GM19328 (cell line): ENCODE measurements around the gene MICU2.
"Not testable (repeated sequence)": the region's sequence is repeated elsewhere in the genome, so short reads cannot be mapped to it uniquely, and the experiment has no call there.

ENCODE experiments used
- ATAC-seq: cut with Tn5 transposase; IDR thresholded peaks from one replicate; pipeline ENCODE4 v1.9.1; 2021; ENCODE audit warnings: mild to moderate bottlenecking, moderate library complexity; ENCODE audit not compliant: unreplicated experiment

The MICU2 gene

GRCh38 chr13:21595546-21595822 lies 8.5 kb downstream of the MICU2 start:
- ATAC-seq, result peak; percentile 50

GRCh38 chr13:21594715-21595545 lies 9.0 kb downstream of the MICU2 start:
- peak; percentile 46 for ATAC-seq

DNA sequence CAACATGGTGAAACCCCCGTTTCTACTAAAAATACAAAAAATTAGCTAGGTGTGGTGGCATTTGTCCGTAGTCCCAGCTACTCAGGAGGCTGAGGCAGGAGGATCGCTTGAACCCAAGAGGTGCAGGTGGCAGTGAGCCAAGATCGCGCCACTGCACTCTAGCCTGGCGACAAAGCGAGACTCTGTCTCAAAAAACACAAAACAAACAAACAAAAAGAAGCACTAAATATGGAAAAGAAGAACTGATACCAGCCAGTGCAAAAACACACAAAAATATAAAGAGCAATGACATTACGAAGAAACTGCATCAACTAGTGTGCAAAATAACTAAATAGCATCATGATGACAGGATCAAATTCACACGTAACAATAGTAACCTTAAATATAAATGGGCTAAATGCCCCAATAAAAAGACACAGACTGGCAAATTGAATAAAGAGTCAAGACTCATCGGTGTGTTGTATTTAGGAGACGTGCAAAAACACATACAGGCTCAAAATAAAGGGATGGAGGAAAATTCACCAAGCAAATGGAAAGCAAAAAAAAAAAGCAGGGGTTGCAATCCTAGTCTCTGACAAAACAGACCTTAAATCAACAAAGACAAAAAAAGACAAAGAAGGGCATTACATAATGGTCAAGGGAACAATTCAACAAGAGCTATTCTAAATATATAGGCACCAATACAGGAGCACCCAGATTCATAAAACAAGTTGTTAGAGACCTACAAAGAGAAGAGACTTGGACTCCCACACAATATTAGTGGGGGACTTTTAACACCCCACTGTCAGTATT lies 13.1 kb downstream of the MICU2 start:
- not testable (repeated sequence) for ATAC-seq

DNA sequence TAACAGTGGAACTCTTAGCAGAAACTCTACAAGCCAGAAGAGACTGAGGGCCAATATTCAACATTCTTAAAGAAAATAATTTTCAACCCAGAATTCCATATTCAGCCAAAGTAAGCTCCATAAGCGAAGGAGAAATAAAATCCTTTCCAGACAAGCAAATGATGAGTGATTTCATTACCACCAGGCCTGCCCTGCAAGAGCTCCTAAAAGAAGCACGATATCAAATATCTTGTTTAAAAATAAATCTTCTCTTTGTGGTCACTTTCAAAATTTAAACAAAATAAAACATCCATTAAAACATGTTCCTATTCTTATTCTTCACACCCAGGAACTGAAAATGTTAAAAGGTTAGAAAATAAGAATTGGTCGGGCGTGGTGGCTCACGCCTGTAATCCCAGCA lies 13.7 kb downstream of the MICU2 start:
- no peak for ATAC-seq

GRCh38 chr13:21589510-21589909 lies 14.5 kb downstream of the MICU2 start:
- not testable (repeated sequence) for ATAC-seq

GRCh38 chr13:21588411-21588810 lies 15.6 kb downstream of the MICU2 start:
- ATAC-seq, result not testable (repeated sequence)

DNA sequence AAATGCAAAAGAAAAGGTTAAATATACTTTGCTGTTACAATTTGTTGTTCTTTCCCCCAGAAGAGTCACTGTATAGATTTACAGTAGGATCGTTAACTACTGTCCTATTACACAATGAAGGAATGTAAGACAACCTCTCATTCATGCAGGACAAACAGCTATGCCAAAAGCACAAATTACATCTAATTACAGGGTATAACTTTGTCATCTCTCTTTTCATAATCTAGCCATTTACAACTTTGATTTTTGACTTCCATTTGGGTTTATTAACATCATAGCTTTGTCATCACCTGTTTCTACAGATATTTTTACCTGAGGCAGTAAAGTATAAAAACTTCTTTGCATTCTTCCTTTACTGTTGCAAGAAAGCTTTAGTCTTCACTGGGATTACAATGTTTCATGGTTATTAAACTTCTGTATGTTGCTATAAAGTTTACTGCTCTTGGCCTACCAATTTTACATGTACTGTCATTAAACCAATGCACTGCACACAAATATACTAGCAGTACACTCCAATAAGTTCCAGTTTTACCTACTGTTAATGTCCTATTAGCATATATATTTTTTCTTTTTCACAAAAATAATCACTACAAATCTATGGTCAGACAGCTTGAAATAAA lies 18.9 kb downstream of the MICU2 start:
- ATAC-seq, result no peak

DNA sequence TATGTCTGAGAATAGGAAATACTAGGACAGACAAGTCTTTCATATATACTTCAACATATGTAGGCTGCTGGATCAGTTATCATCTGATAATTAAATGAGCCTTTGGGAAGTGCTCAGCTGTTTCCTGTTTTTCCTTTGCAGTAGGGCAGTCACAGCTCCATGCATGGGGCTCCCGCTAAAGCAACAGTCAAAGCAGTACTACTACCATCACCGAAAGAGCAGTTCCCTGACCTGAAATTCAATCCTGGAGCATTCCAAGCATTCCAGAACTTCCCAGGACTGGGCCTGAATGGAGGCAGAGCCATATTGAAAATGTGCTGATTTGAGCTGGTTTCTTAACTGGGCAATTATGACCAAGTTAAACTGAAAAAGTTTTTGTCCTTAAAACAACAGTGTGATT lies 20.5 kb downstream of the MICU2 start:
- no peak for ATAC-seq

DNA sequence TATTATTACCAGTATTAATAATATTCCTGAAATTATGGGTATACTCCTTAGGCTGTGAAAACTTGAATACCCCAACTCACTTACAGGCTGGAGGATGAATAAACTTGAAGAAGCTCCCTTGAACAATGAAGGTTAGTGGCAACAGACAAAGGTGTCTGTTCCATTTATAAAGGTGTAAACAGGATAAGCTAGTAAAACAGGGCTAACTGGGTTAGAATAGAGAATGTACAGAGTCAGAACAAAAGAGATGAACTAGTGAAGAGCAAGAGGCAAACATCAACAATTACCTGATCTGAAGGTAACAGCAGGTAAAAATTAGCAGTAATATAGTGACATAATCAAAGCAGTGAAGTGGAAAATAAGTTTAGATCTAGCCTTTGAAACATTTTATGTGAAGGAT lies 23.2 kb downstream of the MICU2 start:
- ATAC-seq, result no peak

- peak; percentile 67 for ATAC-seq
Measured at GRCh38 chr13:21579754-21580316, 24.1 kb downstream of the MICU2 start.

- no peak for ATAC-seq
Measured at GRCh38 chr13:21578748-21579147, 25.2 kb downstream of the MICU2 start.

DNA sequence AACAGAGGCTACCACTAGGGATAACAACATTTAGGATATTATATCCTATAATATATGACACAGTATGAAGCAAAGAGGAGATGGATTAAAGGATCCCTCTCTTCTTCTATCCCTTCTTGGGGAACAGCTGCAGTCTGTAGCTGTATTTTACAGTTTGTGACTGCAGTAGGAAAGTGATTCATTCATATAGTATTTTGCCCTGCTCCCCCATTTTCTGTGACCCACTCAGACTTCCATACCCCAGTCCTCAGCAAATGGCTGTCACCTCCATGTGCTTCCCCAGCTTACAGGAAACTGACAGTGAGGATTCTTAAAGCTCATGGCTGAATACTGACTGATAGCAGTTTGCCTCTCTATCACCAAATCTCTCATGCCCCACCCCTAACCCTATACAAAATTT lies 27.5 kb downstream of the MICU2 start:
- ATAC-seq, result no peak

DNA sequence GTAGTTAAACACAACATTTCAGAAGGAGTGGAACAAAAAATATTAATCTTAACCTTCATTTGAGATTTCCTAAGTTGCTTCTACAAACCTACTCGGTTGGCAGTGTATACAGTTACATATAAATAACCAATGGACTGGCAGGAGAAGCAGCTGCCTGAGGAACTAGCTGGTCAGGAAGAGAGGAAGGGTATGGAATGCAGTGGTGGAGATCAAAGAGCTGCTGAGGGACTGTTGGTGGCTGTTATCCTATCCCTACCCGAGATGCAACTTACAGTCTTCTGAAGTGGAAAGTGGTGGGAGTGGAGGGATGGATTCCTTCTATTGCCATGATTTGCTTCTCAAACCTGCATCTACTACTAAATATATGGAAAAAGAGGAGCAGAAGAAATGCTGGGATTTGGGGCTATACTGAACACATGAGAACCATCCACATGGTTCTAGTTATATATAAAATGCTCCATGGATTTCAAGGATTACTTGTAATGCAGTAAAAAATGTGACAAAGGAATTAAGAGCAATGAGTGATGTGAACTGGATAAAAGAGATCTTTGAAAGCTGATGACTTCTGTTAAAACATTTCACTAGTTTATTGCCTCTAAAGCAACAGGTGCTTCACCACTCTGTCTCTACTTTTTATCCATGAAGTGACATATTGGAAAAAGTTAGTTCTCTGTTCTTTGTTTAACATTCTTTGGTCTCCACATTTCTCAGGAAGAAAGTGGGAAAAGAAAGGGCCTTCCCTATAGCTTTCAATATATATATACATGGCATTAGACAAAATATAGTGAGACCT lies 29.9 kb downstream of the MICU2 start:
- no peak for ATAC-seq

GRCh38 chr13:21569686-21570085 lies 34.3 kb downstream of the MICU2 start:
- no peak for ATAC-seq

DNA sequence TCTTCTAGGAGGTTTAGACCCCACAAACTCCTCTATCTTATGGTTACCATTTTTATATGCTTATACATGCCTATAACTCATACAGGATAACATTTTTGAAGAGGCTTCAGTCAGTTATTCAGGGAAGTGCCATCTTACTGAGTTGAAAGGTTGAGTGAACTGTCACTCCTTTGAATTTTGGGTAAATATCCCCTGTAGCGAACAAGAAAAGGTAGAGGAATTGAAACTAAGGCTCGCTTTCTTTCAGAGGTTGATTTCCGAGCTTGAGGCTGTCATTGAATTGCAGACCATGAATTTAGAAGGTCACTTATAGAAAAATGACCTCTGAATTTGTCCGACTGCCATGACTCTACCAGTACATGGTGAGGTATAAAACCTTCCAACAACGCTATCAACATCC lies 35.1 kb downstream of the MICU2 start:
- no peak for ATAC-seq

GRCh38 chr13:21567714-21568113 lies 36.3 kb downstream of the MICU2 start:
- no peak for ATAC-seq

DNA sequence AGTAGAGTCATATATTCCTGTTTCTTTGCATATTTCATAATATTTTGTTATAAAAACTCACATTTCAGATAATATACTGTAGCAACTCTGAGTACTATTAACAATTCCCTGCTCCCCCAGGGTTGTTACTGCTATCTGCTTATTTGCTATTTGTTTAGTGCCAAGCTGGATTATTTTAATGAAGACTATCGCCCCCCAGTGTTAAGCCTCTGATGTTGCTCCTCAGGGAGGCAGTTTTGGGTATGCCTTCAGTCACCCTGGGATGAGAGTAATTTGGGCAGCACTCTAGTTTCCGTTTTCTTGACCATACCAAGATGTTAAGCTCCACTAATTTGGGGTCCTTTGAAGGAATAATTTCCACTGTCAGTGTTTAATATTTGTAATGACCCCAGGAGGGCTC lies 46.0 kb downstream of the MICU2 start:
- no peak for ATAC-seq

GRCh38 chr13:21556051-21556450 lies 47.9 kb downstream of the MICU2 start:
- ATAC-seq, result no peak

DNA sequence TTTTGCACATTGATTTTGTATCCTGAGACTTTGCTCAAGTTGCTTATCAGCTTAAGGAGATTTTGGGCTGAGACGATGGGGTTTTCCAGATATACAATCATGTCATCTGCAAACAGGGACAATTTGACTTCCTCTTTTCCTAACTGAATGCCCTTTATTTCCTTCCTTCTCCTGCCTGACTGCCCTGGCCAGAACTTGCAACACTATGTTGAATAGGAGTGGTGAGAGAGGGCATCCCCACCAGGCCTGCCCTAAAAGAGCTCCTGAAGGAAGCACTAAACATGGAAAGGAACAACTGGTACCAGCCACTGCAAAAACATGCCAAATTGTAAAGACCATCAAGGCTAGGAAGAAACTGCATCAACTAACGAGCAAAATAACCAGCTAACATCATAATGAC lies 50.7 kb downstream of the MICU2 start:
- ATAC-seq, result not testable (repeated sequence)

DNA sequence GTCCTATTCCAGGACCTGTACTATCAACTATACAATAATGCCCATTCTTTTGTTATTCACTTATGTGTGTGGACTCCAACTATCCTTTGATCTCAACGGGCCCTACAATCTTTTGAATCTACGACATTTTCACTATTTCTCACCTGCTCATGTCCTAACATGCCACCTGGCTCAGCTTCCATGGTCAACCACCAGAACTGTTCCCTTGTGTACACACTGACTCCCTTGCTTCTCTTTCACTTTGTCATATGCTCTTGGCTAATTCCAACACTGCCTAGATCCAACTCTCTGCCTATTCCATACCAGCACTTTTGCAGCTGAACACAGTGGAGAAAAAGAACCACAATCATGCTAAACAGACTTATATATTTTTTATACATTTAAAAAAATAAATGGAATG lies 53.1 kb downstream of the MICU2 start:
- ATAC-seq, result no peak

DNA sequence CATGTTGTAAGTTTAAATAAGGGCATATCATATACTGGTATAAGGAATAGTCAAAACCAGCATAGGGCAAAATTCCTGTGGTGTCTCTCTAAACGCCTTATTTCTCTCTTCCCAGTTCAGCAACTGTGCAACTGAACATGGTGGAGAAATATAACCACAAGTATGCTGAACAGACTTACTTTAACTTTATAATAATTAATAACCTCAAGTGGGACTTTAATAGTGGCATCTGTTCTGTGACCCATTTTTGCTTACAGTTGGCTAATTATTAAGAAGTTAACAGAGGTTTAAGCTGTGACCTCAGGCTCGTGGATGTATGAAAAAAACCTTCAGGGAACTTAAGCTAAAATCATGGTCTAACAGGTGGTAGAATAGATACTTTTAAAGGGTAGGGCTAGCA lies 54.3 kb downstream of the MICU2 start:
- no peak for ATAC-seq
